Suppressor macrophage (primary cell): ENCODE data around the gene TRDN.
A peak's percentile ranks its signal among the peaks of the same experiment; 100 is the strongest.
"Not testable (repeated sequence)": the region's sequence is repeated elsewhere in the genome, so short reads cannot be mapped to it uniquely, and the experiment has no call there.

Experiments
- DNase-seq, 4 experiments: peaks; one replicate each; pipeline ENCODE4 v3.0.0-alpha.2; 2020 to 2022

TRDN gene

DNA sequence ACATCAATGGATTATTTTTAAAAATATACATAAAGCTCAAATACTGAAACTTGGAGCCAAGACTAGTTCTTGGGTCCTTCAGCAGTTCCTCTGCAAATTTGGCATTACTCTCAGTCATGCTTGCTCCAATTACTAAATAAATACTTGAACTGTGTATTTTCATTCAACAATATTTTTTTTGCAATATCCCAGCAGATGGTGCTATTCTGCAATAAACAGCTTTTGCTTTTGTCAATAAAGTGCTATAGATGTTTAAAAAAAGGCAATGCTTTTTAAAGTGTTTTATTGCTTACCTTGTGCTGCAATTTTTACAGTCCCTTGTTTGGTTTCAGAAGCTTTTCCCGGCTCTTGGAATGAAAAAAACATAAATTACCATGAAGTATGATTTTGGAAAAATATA, 243.4 kb downstream of the TRDN start:
- DNase-seq: no peak

DNA sequence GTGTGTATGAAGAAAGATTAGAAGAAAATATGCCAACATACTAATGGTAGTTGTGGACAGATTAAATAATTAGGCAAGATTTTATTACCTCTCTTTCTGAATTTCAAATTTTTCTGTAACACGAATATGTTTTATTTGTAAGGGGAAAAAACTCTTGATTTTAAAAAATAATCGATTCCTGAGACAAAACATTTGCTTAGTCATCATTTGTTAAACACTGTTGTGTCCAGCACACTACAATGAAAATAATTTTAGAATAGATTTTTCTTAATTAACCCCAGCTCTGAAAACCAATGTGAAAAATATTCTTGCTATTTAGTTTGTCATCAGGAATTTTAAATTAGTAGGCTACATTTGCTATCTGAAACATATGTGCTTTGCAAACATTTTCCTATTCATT, 253.0 kb downstream of the TRDN start:
- DNase-seq: no peak

DNA sequence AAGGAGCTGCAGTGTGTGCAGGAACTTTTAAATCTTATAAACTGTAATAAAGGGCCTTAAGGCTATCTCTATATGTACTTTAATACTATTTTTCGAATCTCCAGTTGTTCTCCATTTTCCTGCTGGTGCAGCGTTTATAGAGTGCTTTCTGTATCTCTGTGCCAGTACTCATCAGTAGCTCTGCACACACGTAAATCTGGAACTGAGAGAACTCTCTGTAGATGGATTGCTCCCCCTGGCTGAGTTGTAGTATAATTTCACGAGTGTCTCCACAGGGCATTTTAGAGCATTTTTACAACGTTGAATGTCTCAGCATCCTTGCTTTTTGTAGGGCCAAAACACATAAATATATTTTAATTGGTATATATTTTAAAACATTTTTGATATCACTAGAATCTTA, 256.5 kb downstream of the TRDN start:
- DNase-seq: no peak

DNA sequence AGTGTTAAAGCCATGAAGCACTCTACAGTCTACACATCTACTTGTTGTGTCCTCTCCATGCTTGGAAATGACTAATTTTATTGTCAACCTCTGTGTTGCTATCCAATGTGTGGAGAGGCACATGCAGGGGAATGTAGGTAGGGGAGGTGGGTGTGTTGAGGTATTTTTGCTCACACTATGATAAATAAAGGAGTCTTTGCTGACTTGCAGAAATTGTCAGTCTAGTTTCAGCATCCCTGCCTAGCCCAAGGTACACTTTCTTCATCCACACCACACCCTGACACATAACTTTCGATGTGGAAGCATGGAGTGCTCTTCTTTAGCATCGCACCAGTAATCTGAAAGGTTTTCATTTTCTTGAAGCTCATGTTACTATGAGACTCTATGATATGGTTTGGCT, 264.0 kb downstream of the TRDN start:
- no peak for DNase-seq

- DNase-seq: no peak
These were observed 272.8 kb downstream of the TRDN start for GRCh38 chr6:123363912-123364311.

DNA sequence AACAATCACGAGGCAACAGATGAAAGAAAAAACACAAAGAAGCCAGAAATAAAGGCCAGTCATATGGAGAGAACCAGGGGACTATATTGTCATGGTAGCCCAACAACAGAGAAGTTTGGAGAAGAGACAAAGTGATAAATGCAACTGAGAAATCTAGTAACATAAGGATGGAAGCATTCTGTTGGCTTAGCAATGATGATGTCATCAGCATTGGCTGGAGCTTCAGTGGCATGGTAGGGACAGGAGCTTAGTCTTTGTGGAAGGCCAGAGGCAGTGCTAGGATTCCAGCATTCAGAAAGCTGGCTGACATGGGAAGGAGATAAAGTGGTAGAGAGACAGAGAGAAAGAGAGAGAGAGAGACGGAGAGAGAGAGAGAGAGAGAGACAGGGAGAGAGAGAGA, 276.4 kb downstream of the TRDN start:
- no peak for DNase-seq

DNA sequence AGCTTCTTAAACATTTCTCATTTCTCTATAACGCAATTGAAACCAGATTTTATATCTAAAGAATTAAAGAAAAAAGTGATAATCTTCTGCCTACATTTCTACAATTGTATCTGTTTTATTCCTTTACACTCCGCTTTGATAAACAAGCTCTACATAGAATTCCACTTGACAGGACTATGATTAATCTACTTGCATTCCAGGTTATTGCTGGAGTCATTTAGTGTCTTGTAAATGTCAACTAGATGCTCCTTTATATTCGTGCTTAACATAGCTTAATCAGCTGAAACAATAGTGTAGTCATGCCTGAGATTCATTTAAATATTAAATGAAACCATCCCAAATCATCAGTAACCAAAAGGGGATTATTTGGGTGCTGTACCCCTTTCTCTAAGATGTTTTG, 284.0 kb downstream of the TRDN start:
- no peak for DNase-seq

DNA sequence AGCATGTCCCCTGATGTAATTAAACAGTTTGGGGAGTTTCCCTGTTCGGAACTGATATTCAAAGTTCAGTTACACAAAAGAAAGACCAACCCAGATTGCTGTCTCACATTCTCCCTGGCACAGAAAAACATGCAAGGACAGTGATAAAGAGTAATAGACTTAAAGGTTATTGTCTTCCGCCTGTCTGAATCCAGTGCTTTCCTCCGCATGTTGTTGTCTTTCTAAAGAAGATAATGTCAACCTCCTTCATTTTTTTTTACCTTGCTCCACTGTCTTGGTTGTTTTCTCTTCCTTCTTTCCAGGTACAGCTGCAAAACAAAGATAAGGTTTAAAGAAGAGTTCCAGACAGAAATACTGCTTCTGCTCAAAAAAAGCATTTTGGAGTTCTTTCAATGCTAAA, 284.5 kb downstream of the TRDN start:
- no peak for DNase-seq

- DNase-seq: no peak
These were observed 292.9 kb downstream of the TRDN start for GRCh38 chr6:123343836-123344235.

GRCh38 chr6:123338394-123338793, 298.4 kb downstream of the TRDN start:
- DNase-seq: no peak

GRCh38 chr6:123333000-123333756, 303.6 kb downstream of the TRDN start:
- DNase-seq: no peak

- no peak for DNase-seq
These were observed 304.7 kb downstream of the TRDN start for GRCh38 chr6:123332070-123332469.

DNA sequence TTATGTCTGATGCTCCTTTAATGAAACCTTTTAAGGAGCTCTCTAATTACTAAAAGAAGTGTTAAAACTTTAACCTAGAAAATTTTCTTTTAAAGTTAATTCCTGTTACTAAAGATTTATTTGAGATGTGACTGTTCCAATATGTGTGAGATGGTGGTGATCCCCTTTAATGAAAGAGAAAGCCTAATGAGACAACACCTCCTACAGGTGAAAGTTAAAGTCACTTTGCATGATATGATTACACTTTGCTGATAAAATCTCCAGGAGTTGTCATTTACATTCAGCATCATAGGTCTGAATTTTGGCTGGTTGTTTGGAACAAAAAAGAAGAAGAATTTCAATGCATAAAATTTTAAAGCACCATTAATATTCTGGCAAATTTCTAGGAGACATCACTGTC, 307.4 kb downstream of the TRDN start:
- no peak for DNase-seq

GRCh38 chr6:123323452-123324329, 313.1 kb downstream of the TRDN start:
- DNase-seq: no peak

DNA sequence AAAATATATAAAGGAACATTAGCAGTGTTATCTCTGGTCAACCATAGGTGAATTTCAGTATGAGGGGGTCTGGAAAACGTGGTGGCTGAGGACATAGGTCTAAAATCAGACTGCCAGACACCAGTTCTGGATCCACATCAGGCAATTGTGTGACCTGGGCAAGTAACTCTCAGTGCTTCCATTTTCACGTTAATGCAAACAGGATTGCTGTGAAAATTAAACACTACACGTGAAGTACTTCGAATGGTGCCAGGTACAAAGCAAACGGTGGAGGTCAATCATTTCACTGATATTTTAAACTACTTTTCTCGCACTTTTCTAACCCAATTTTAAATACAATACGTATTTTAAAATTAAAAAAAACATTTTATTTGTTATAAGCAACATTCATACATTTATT, 315.7 kb downstream of the TRDN start:
- DNase-seq: no peak

GRCh38 chr6:123316733-123317323, 319.9 kb downstream of the TRDN start:
- peak in 2 of 4 experiments; percentile 39 to 48 for DNase-seq

GRCh38 chr6:123314459-123314858, 322.3 kb downstream of the TRDN start:
- not testable (repeated sequence) for DNase-seq

DNA sequence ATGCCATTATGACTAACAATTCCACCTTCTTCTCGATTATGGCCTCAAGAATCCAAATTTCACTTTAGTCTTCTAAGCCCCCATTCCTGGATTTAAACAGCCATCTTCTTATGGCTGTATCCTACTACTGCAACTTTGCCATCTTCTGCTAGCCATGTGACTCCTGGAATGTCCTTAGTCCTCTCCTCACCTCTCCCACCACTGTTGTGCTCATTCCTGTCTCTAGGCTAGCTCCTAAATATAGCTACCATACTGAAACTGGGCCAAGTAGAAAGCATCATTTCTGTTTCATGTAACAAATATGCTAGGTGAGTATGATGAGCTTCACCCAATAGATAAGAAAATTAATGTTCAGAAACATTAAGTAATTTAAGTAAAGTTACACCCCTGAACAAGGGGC, 327.6 kb downstream of the TRDN start:
- no peak for DNase-seq

- DNase-seq: no peak
These were observed 330.4 kb downstream of the TRDN start for GRCh38 chr6:123306334-123306733.

DNA sequence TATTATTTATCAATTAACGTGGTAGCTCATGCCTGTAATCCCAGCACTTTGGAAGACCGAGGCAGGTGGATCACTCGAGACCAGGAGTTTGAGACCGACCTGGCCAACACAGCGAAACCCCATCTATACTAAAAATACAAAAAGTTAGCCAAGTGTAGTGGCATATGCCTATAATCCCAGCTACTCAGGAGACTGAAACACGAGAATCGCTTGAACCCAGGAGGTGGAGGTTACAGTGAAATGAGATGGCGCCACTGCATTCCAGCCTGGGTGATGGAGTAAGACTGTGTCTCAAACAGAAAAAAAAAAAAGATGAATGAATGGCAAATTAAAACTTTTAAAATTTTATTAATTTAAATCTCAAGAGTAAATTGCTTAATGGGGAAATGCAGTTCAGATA, 341.1 kb downstream of the TRDN start:
- no peak for DNase-seq

- DNase-seq: no peak
These were observed 341.6 kb downstream of the TRDN start for GRCh38 chr6:123295181-123295580.

- DNase-seq: no peak
These were observed 348.1 kb downstream of the TRDN start for GRCh38 chr6:123288649-123289048.

- DNase-seq: no peak
These were observed 360.2 kb downstream of the TRDN start for GRCh38 chr6:123276546-123276980.

DNA sequence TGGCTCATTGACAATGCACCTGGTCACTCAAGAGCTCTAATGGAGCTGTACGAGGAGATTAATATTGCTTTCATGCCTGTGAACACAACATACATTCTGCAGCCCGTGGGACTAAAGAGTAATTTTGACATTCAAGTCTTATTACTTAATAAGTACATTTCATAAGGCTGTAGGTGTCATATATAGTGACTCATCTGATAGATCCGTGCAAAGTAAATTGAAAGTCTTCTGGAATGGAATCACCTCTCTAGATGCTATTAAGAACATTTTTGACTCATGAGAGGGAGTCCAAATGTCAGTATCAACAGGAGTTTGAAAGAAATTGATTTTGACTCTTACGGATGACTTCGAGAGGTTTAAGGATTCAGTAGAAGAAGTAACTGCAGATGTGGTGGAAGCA, 372.8 kb downstream of the TRDN start:
- DNase-seq: no peak
